DMS53 (cell line): ENCODE measurements around the gene IRF3.
A peak's percentile ranks its signal among the peaks of the same experiment; 100 is the strongest.

ENCODE experiments used
- DNase-seq: peaks from one replicate; lab custom pipeline; 2025; lab: John Stamatoyannopoulos, UW

IRF3 gene

DNA sequence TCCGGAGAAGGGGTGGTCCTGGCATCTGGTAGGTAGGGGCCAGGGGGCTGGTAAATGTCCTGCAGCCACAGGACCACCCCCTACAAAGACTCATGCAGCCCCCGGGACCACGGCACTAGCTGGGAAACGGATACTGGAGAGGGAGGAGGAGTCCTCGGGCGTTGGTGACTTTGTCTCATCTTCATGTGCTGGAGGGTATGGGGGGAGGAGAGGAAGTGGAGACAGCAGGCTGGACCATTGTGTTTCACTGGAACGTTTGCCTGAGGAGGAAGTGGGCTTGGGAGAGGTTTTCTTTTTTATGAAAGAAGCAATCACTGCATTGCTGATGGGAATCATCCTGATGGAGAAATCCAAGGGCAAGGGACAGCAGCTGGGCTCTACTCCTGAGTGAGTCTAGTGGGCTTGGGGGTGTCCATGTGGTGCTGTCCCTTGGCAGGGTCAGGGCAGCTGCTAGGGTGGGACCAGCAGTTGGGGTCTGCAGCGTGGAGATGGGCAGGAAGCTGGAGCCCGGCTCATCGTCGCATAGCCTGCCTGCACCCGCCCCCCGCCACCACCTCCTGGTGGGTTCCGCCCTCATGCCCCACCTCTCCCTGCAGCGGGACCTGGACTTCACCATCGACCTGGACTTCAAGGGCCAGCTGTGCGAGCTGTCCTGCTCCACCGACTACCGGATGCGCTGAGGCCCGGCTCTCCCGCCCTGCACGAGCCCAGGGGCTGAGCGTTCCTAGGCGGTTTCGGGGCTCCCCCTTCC, 22.1 kb upstream of the IRF3 start:
- DNase-seq, result peak; percentile 55

- DNase-seq, result no peak
Measured at GRCh38 chr19:49687150-49687549, 21.5 kb upstream of the IRF3 start.

GRCh38 chr19:49686503-49687088, 20.9 kb upstream of the IRF3 start:
- DNase-seq, result no peak

DNA sequence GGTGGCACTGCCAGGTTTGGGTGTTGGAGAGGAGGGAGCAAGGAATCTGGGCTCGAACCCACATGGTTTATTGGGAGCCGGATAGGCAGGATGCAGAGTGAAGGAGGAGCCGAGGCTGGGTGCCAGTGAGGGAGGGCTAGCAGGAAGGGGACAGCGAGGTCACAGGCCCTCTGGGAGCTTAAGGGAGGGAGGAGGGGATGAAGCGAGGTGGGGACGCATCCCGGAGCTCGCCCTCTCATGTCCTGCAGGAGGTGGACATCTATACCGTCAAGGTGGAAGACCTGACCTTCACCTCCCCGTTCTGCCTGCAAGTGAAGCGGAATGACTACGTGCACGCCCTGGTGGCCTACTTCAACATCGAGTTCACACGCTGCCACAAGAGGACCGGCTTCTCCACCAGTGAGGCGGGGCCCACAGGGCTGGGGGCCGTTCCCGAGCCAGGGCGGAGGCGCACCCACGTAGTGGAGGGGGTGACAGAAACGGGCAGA, 20.2 kb upstream of the IRF3 start:
- no peak for DNase-seq

GRCh38 chr19:49684983-49685553, 19.4 kb upstream of the IRF3 start:
- no peak for DNase-seq

DNA sequence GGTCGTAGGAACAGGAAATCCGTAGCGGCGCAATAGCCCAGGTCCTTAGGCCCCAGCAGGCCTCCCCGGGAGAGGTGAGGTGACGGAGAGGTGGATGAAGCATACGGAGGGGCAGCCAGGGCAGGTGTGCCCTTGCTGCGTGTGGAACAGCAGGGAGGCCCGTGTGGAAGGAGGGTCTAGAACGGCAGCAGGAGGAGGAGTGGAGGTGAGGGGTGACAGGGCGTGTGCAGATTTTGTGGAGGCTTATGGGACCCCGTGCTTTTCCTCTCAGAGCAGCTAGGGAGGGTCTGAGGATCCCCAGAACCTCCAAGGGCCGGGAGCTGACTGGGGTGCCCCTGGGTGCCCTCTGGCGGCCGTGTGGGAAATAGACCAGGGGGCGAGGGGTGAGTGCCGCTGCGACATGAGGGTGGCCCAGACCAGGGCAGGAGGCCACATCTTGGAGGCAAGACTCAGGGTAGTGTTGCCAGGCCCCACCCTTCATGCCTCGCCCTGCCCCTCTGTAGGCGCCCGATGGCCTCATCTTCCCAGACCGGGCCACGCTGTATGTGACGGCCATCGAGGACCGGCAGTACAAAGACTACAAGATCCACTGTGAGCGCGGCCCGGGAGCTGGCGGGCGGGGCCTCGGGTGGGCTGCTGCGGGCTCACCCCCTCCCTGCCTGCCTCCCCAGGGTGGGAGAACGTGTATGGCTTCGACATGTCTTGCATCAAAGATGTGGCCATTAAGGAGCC, 18.8 kb upstream of the IRF3 start:
- DNase-seq, result peak; percentile 34

GRCh38 chr19:49683814-49684250, 18.2 kb upstream of the IRF3 start:
- no peak for DNase-seq

- DNase-seq, result no peak
Measured at GRCh38 chr19:49682274-49682673, 16.6 kb upstream of the IRF3 start.

GRCh38 chr19:49681830-49682229, 16.2 kb upstream of the IRF3 start:
- no peak for DNase-seq

- peak; percentile 86 for DNase-seq
Measured at GRCh38 chr19:49680421-49681351, 15.0 kb upstream of the IRF3 start.

DNA sequence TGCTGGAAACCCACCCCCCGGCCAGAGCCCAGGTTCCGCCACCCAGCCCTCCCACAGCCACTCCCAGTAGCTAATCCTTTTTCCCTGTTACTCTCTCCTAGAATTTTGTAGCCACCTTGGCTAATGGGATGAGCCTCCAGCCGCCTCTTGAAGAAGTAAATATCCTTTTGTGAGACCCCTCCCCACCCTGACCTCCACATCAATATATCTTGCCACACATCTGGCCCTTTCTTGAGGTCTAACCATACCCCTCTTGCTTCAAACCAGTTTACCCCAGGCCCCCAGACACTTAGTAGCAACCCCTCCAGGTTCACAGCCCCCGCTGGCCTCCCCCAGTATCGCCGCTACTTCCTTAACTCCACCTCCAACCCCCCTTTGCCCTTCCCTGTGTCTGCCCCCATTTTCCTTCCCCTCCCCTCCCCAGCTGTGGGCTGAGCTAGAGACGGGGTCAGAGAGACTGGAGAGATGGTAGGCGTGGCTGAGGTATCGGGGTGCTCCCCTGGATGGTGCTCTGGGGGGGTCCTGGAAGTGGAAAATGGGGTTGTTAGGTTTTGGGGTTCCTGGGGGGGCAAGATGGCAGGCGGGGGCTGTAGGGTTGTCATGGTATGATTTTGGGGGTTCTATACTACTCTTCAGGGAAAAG, 14.2 kb upstream of the IRF3 start:
- no peak for DNase-seq

- peak; percentile 52 for DNase-seq
Measured at GRCh38 chr19:49678985-49679770, 13.5 kb upstream of the IRF3 start.

DNA sequence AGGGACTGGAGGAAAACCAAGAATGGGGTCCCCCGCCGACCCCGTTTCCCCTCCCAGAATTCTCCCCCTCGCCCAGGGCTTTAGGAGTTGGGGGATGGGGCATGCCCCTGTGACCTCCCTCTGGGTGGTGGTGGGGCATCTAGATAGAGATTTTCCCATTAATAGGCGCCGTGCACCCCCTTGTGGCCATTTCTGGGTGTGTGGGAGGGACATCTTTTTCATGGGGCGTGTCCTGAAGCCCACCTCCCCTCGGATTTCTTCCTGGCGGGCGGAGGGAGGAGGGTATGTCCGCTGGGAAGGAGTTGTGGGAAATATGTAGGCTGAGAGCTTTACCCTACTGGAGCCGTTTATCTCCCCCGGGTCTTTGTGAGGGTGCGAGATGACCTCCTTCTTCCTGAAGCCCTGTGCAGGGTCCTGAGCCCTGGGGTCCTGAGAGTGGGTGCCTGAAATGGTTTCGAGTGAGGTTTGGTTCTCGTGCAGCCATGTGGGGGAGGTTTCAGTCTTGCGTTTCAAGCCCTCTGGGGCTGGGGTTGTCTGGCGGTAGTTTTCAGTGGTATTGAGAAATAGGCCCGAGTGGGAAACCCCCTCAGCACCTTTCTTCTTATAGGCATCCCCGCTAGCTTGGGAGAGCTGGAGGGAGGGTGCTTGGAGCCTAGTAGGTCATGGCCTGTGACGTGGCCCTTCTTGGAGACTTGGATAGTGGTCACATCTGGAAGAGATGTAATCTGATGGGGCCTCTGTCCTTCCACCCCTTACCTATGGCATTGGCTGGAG, 12.4 kb upstream of the IRF3 start:
- peak; percentile 73 for DNase-seq

DNA sequence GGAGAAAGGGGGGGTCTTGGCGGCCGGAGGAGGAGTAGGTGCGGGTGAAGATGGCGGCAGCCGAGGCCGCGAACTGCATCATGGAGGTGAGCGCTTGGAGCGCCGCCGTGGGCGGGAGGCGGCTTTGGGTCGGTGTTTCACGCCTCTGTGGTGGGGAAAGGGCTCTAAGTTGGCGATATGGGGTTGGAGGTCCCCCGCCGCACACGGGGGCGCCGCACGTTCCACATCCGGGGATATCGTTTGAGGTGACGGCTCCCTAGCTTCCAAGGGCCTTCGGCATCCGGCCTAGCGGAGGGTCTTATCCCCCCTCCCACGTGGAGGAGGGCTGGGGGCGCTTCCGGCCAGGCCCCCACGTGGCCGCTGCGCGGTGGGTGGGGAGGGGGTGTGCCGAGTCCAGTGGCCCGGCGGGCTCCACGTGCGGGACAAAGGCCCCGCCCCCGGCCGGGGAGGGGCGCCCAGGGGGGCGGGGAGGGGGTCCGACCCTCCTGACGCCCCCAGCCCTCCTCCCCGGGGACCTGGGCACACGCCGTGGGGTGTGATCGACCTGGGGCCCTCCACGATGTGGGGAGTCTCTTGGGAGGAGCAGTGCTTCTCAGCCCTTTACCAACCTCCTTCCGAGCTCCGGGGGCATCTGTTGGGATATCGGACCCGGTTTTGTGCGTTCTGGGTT, 11.7 kb upstream of the IRF3 start, which contains the start of gene PRMT1:
TSS of gene PRMT1 (plus strand) at position 41 of the 670 bp plus-strand sequence. CDS start at position 51, 10 bp downstream.
- peak; percentile 68 for DNase-seq

DNA sequence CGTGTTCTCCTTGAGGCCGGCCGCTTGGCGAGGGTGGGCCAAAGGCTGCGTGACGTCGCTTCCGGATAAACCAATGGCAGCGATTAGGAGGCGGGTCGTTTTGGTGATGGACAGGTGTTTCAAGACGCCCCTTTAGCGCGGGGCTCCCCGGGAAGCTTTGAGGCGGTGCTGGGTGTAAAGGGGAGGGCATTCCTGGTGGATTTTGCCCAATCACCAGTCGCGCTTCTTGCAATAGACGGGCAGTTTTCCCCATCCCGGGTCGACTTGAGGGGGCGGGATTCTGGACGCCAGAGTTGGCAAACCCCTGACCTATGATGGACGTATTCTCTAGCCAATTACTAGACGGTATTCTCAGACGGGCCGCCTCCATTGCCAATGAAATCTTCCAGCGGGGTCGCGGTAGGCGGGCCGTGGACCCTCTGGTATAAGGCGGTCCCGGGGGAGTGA, 11.2 kb upstream of the IRF3 start:
- peak; percentile 99 for DNase-seq

DNA sequence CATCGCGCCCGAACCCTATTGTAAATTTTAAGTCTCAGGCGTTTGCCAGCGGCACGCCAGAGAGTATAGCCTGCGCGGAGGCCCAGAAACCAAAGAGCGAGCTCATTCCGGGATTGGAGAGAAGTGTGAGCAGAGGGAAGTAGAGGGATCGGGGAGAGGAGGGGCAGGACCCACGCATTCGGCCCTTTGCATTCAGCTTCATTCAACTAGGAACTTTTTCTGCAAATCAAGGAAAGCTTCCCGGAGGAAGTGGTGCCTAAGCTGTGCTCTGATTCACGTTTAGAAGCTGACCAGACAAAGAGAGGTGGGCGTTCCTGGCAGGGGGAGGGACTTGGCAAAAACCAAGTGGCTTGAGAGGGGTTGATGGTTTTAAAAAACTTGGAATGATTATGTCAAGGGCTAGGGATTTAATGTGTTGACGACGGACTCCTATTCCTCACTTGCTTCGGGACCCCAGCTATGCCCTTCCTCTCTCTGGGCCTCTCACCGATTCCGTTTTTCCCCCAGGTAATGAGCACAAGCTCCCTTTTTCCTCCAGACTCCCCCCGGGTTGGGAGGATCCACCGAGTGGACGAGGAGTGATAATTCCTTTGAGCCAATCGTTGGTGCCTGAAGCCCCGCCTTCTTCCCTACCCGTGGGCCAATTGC, 10.6 kb upstream of the IRF3 start:
- DNase-seq, result peak; percentile 95

- peak; percentile 89 for DNase-seq
Measured at GRCh38 chr19:49672131-49672919, 6.7 kb upstream of the IRF3 start.
